ENCODE data around the gene RBPJ. TPM values are rescaled to one million over a fixed set of nuclear protein-coding genes. Genes with fewer than 3 reads are reported as not detected.

The RBPJ gene
- polyA plus RNA-seq, 1 of the 3 experiments (the other 2 are of a cell fraction), result 13.8 TPM

DNA sequence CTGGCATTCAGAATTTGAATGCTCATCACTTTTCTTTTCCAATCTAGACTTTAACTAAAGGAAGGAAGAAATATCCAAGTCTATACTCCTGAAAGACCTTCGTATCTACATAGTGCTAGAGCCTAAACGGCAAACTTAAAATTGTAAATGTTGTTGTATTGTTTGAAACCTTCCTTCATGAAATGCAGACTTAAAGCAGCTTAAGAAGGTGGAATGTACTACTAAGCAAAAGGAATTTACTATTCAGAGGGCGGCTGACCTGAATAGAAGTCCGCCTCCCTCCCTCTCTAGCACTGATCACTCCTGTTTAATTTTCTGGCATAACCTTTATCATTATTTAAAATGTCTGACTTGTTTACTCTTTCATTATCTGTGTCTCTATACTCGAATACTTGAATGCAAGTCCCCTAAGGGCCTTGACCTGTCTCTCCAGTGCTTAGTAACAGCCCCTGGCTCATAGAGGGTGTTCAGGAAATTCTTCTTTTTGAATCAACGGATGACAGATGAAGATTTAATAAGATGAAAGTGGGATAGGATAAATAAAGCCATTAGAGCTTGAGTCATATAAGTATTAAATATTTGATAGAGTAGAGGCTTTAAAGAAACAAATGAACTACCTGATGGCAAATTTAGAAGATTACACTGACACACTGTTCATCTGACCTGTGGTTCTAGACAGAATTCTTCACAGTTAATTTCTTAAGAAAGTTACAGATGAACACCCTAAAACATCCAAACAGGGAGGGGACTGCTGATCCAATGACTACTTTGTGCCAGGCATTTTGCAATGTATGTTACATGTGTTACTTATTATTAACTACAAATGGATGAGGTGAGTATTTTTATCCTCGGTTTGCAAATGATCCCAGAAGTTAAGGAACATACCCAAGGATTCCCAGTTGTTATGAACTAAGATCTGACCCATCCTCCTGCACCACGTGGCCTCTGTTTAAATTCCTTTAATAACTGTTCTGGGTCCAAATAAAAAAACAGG is 20.2 kb upstream of the RBPJ start:
- H3K9me3 ChIP-seq, result no peaks in the 10 kb centered on the region
- no peaks in the 10 kb centered on the region for H3K4me1 ChIP-seq (ENCODE audit: control insufficient read depth in 1 of 2, insufficient read depth in 2 of 2, low read depth in 1 of 2, low read length in 1 of 2)
- no peak overlapping the region for H3K4me2 ChIP-seq
- H4K20me1 ChIP-seq (ENCODE audit: insufficient read depth), result no peaks in the 10 kb centered on the region
- ChIA-PET CTCF (no interaction called here), POLR2A (no interaction called here)
- H3K9ac ChIP-seq, result no peak overlapping the region
- no peaks in the 10 kb centered on the region for H3K79me2 ChIP-seq (ENCODE audit: insufficient read depth)
- 70% methylated on average over 8 of the region's 8 CpGs for WGBS (ENCODE audit: low lambda C conversion rate)
- no peaks in the 10 kb centered on the region for H3K36me3 ChIP-seq (replicated peaks in 1 of 2; ENCODE audit: control insufficient read depth in 1 of 2, insufficient read depth in 2 of 2, low read length in 1 of 2)
- no peak overlapping the region for H3K4me3 ChIP-seq (ENCODE audit: low read depth in 2 of 2, low read length in 1 of 2)
- H3K27me3 ChIP-seq (ENCODE audit: insufficient read depth), result no peaks in the 10 kb centered on the region
- no peak overlapping the region for H2AFZ ChIP-seq (ENCODE audit: low read depth)
- TF ChIP-seq, protein P1, sequence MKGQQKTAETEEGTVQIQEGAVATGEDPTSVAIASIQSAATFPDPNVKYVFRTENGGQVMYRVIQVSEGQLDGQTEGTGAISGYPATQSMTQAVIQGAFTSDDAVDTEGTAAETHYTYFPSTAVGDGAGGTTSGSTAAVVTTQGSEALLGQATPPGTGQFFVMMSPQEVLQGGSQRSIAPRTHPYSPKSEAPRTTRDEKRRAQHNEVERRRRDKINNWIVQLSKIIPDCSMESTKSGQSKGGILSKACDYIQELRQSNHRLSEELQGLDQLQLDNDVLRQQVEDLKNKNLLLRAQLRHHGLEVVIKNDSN (IDR thresholded peaks at IDR 0.05; ENCODE audit: borderline replicate concordance, low read depth), result no peak
- TF ChIP-seq RFX5 (IDR thresholded peaks at IDR 0.05; ENCODE audit: low read length) (no peak), FOXM1 (IDR thresholded peaks at IDR 0.05; ENCODE audit: low read depth) (no peak), MEF2A (IDR thresholded peaks at IDR 0.05; ENCODE audit: borderline replicate concordance, low read depth) (no peak), MXI1 (IDR thresholded peaks at IDR 0.05; ENCODE audit: low read depth, low read length) (no peak), RXRA (IDR thresholded peaks at IDR 0.05; ENCODE audit: borderline replicate concordance, low read depth) (no peak), EP300 (IDR thresholded peaks at IDR 0.05; ENCODE audit: borderline replicate concordance in 1 of 2, low read depth in 1 of 2, low read length in 1 of 2) (no peak), TCF12 (IDR thresholded peaks at IDR 0.05) (no peak)
- TF ChIP-seq, protein P2, sequence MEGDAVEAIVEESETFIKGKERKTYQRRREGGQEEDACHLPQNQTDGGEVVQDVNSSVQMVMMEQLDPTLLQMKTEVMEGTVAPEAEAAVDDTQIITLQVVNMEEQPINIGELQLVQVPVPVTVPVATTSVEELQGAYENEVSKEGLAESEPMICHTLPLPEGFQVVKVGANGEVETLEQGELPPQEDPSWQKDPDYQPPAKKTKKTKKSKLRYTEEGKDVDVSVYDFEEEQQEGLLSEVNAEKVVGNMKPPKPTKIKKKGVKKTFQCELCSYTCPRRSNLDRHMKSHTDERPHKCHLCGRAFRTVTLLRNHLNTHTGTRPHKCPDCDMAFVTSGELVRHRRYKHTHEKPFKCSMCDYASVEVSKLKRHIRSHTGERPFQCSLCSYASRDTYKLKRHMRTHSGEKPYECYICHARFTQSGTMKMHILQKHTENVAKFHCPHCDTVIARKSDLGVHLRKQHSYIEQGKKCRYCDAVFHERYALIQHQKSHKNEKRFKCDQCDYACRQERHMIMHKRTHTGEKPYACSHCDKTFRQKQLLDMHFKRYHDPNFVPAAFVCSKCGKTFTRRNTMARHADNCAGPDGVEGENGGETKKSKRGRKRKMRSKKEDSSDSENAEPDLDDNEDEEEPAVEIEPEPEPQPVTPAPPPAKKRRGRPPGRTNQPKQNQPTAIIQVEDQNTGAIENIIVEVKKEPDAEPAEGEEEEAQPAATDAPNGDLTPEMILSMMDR (IDR thresholded peaks at IDR 0.05), result no peak
- H3K27ac ChIP-seq (ENCODE audit: low read depth in 2 of 2, low read length in 1 of 2), result no peak overlapping the region
- no peaks in the 10 kb centered on the region for H3F3A ChIP-seq (replicated peaks; ENCODE audit: insufficient read depth)
- H3K9me2 ChIP-seq, result no peaks in the 10 kb centered on the region
- no peak for DNase-seq

DNA sequence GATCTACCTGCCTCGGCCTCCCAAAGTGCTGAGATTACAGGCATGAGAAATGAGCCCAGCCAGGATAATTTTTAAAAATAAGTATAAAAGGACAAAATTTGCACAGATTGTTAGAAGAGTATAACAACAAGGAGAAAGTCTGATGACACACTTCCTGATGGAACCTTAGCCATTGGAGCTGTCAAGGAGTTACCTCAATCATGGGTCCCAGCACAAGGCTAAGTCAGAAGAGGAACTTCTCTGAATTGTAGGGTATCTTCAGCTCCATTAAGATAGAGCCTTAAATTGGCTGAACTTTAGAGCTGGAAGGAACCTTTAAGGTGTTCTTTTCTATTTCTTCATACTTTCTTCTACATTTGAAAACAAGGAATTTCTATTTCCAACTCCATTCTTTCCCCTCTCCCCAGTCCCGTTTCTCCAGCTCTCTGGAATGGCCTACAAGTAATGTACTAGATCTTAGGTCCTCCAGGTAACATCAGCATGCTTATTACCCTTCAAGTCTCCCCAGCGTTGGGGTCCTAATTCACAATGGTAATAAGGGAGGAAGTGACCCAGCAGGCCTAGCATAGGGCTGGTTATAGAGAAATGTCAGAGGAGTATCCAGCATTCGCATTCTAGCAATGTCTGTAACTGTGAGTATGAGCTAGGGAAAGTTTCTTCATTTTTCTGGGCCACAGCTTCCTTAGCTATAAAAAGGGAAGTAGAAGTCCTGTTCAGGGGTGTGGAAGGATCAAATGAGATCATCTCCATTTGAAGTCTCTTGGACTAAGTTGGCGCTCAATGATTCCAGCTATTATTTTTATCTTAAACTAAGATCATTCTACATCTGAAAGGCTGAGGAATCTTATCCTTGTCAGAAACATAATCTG is 18.5 kb upstream of the RBPJ start:
- H3K27me3 ChIP-seq (ENCODE audit: insufficient read depth), result no peaks in the 10 kb centered on the region
- no peaks in the 10 kb centered on the region for H3K79me2 ChIP-seq (ENCODE audit: insufficient read depth)
- H3K36me3 ChIP-seq (replicated peaks in 1 of 2; ENCODE audit: control insufficient read depth in 1 of 2, insufficient read depth in 2 of 2, low read length in 1 of 2), result no peaks in the 10 kb centered on the region
- H3F3A ChIP-seq (replicated peaks; ENCODE audit: insufficient read depth), result no peaks in the 10 kb centered on the region
- H4K20me1 ChIP-seq (ENCODE audit: insufficient read depth), result no peaks in the 10 kb centered on the region
- POLR2A ChIA-PET, result no interaction called here
- no peak overlapping the region for H3K27ac ChIP-seq (ENCODE audit: low read depth in 2 of 2, low read length in 1 of 2)
- no peaks in the 10 kb centered on the region for H3K9me2 ChIP-seq
- H3K9ac ChIP-seq, result no peak overlapping the region
- 74% methylated on average over 5 of the region's 5 CpGs for WGBS (ENCODE audit: low lambda C conversion rate)
- no peak overlapping the region for H2AFZ ChIP-seq (ENCODE audit: low read depth)
- CTCF ChIA-PET, result interaction anchor here (0.6 to 1.6 kb wide), 2 partner anchors 217 to 537 kb away, joined by 3 read pairs; no protein-coding TSS in a partner anchor
- no peaks in the 10 kb centered on the region for H3K4me1 ChIP-seq (ENCODE audit: control insufficient read depth in 1 of 2, insufficient read depth in 2 of 2, low read depth in 1 of 2, low read length in 1 of 2)
- no peak overlapping the region for H3K4me3 ChIP-seq (ENCODE audit: low read depth in 2 of 2, low read length in 1 of 2)
- no peaks in the 10 kb centered on the region for H3K9me3 ChIP-seq
- no peak overlapping the region for H3K4me2 ChIP-seq
- TF ChIP-seq SMC3 (IDR thresholded peaks at IDR 0.05; ENCODE audit: low read depth, low read length) (no peak), TAF1 (IDR thresholded peaks at IDR 0.05; ENCODE audit: borderline replicate concordance, low read depth, low read length) (no peak), ELF1 (IDR thresholded peaks at IDR 0.05) (no peak), MXI1 (IDR thresholded peaks at IDR 0.05; ENCODE audit: low read depth, low read length) (no peak), FOXJ3 (CRISPR knock-in tag; IDR thresholded peaks at IDR 0.05) (no peak), MEF2A (IDR thresholded peaks at IDR 0.05; ENCODE audit: borderline replicate concordance, low read depth) (no peak)
- no peak for DNase-seq
